Thyroid gland (tissue), 4 donors: ENCODE results near the gene POC1A. TPM values are rescaled to one million over a fixed set of nuclear protein-coding genes. Genes with fewer than 3 reads are reported as not detected.

ENCODE experiments used
- DNase-seq, 2 donors: peaks; one replicate each; pipeline ENCODE4 v3.0.0-alpha.2; 2019
- H3K27ac ChIP-seq, 3 donors: fragments of 200-600 bp; sonication (generic); 1 replicate in 2 of 3; 2 replicates in 1 of 3; pipeline ENCODE4 v1.5.1; 2016 to 2019; ENCODE audit warnings: mild to moderate bottlenecking in 1 of 3, moderate library complexity in 1 of 3
- H3K27me3 ChIP-seq: fragments of 200-600 bp; sonication (generic); one replicate; pipeline ENCODE4 v1.5.1; 2019
- H3K36me3 ChIP-seq, 2 donors: fragments of 200-600 bp; sonication (generic); one replicate each; pipeline ENCODE4 v1.5.1; 2016 to 2019
- H3K4me1 ChIP-seq, 2 donors: fragments of 200-600 bp; sonication (generic); one replicate each; pipeline ENCODE4 v1.5.1; 2017 to 2019
- H3K4me3 ChIP-seq, 3 donors: fragments of 200-600 bp; sonication (generic); replicated peaks in 1 of 3; 1 replicate in 2 of 3; 2 replicates in 1 of 3; pipeline ENCODE4 v1.5.1; 2016; ENCODE audit warnings: mild to moderate bottlenecking in 1 of 3
- H3K9me3 ChIP-seq: fragments of 200-600 bp; sonication (generic); one replicate; pipeline ENCODE4 v1.5.1; 2017
- CTCF ChIP-seq, 6 experiments: fragments of 200-600 bp in 3 of 6; fragments of 450-650 bp in 3 of 6; sonication (generic) in 3 of 6; IDR thresholded peaks; one replicate each; pipeline ENCODE4 v1.5.1; 2016 to 2019; ENCODE audit warnings: antibody characterized with exemption in 6 of 6, mild to moderate bottlenecking in 2 of 6, inconsistent platforms in 1 of 6, moderate library complexity in 1 of 6
- POLR2A ChIP-seq, 2 donors: fragments of 450-650 bp; IDR thresholded peaks; one replicate each; pipeline ENCODE4 v1.6.1; 2017; ENCODE audit warnings: antibody characterized with exemption in 2 of 2, mild to moderate bottlenecking in 2 of 2, moderate library complexity in 1 of 2
- WGBS, 2 donors: methylation state at CpG; one replicate each; pipeline ENCODE4 v1.1.5; 2017; 5-methylcytosine and 5-hydroxymethylcytosine counted together
- intact Hi-C: fragments of 100-400 bp; cut with DNase I; formaldehyde crosslinking; loops from one replicate; pipeline ENCODE4 v1.15.1; 2023
- total RNA-seq, 4 donors: library from RNA; depleted of rRNA; stranded (reverse); fragments of >200 nt; gene quantifications; one replicate each; pipeline ENCODE4 v1.2.3, GENCODE V29; 2016

POC1A gene
- total RNA-seq, 4 donors from 2014 or later, result 0.40 to 2.8 (median 1.5) TPM

GRCh38 chr3:52053307-52054304, 100.6 kb downstream of the POC1A start:
- peaks cover 17 to 35% of the 10 kb centered on the region in 2 donors for H3K36me3 ChIP-seq
- TF ChIP-seq CTCF (IDR thresholded peaks at IDR 0.05), result peak in 1 of 6 experiments; percentile 11
- TF ChIP-seq POLR2A (IDR thresholded peaks at IDR 0.05), result no peak
- intact Hi-C loops, result loop anchor here (5.0 kb wide), 2 partner anchors 69 to 484 kb away; partner anchors contain the start of gene UQCC5
- DNase-seq, result no peak
- peaks cover 31 to 53% of the 10 kb centered on the region in 2 donors for H3K4me1 ChIP-seq
- WGBS, 2 donors, result 85 to 94% methylated on average over 24 to 31 of the region's 31 CpGs
- peak overlapping the region; percentile 35 to 83 (median 65) for H3K27ac ChIP-seq
- H3K27me3 ChIP-seq, result no peaks in the 10 kb centered on the region
- H3K4me3 ChIP-seq, result no peak overlapping the region
- no peaks in the 10 kb centered on the region for H3K9me3 ChIP-seq

- 47% methylated on average over 10 of the region's 10 CpGs; no CpG with 5 or more reads in 1 of the 2 donors for WGBS, 2 donors
- DNase-seq, result peak; percentile 62 to 67
- H3K4me3 ChIP-seq, result no peak overlapping the region
- H3K9me3 ChIP-seq, result no peaks in the 10 kb centered on the region
- intact Hi-C loops, result loop anchor here (5.0 kb wide), 2 partner anchors 69 to 484 kb away; partner anchors contain the start of gene UQCC5
- H3K4me1 ChIP-seq, result peaks cover 29 to 60% of the 10 kb centered on the region in 2 donors
- peak overlapping the region; percentile 35 to 83 (median 65) for H3K27ac ChIP-seq
- H3K36me3 ChIP-seq, result peaks cover 17 to 35% of the 10 kb centered on the region in 2 donors
- peak in 1 of 6 experiments; percentile 32 for TF ChIP-seq CTCF (IDR thresholded peaks at IDR 0.05)
- peak in 1 of 2 donors; percentile 17 for TF ChIP-seq POLR2A (IDR thresholded peaks at IDR 0.05)
- H3K27me3 ChIP-seq, result no peaks in the 10 kb centered on the region
Observed at GRCh38 chr3:52052831-52053306, 101.4 kb downstream of the POC1A start.

GRCh38 chr3:52051444-52051843, 102.8 kb downstream of the POC1A start:
- peaks cover 17 to 35% of the 10 kb centered on the region in 2 donors for H3K36me3 ChIP-seq
- 72 to 85% methylated on average over 5 to 8 of the region's 8 CpGs for WGBS, 2 donors
- DNase-seq, result no peak
- H3K27me3 ChIP-seq, result no peaks in the 10 kb centered on the region
- TF ChIP-seq POLR2A (IDR thresholded peaks at IDR 0.05), result no peak
- no peak for TF ChIP-seq CTCF (IDR thresholded peaks at IDR 0.05)
- no peaks in the 10 kb centered on the region for H3K9me3 ChIP-seq
- peak overlapping the region in 2 of 3 donors; percentile 65 to 83 for H3K27ac ChIP-seq
- H3K4me3 ChIP-seq, result no peak overlapping the region
- peaks cover 33 to 74% of the 10 kb centered on the region in 2 donors for H3K4me1 ChIP-seq
- intact Hi-C loops, result loop anchor here (5.0 kb wide), 2 partner anchors 71 to 486 kb away; partner anchors contain the start of gene UQCC5

GRCh38 chr3:52050571-52050970, 103.7 kb downstream of the POC1A start:
- TF ChIP-seq CTCF (IDR thresholded peaks at IDR 0.05), result no peak
- TF ChIP-seq POLR2A (IDR thresholded peaks at IDR 0.05), result no peak
- Histone ChIP-seq H3K9me3 (no peaks in the 10 kb centered on the region), H3K27ac (peak overlapping the region in 1 of 3 donors; percentile 2), H3K4me3 (no peak overlapping the region), H3K36me3 (peaks cover 17 to 35% of the 10 kb centered on the region in 2 donors), H3K4me1 (peaks cover 31 to 78% of the 10 kb centered on the region in 2 donors), H3K27me3 (no peaks in the 10 kb centered on the region)
- DNase-seq, result no peak
- 94 to 96% methylated on average over 20 to 21 of the region's 21 CpGs for WGBS, 2 donors
- intact Hi-C loops, result loop anchor here (5.0 kb wide), 2 partner anchors 72 to 487 kb away; partner anchors contain the start of gene UQCC5
